ENCODE results near the gene LY6G6C. TPM values are rescaled to one million over a fixed set of nuclear protein-coding genes. Genes with fewer than 3 reads are reported as not detected.

LY6G6C gene
- polyA plus RNA-seq, 3 donors, result 0.16 TPM; not detected in 2

DNA sequence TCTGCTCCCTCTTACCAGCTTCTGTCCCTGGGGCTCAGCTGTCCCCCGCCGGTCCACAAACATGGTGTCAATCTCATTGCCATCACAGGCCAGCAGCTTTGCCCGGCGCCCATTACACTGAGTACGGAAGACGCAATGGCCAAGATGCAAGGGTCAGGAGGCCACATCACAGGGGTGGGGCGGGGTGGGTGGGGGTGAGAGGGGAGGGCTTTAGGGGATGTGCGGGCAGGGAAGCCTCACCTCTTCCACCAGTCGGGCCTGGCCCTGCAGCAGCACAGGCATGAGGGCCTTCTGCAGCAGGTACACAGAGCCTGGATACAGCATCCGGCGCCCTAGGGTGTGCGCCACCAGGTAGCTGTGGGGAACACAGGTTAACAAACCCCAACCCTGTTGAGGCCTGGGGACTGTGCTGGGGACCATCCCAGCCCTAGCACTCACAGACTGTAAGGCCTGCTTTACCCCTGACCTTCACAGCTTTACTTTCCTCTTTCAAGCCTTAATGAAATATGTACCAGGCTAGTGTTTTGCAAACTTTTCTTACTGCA lies 29.9 kb downstream of the LY6G6C start:
- no peak overlapping the region for H3K27ac ChIP-seq (ENCODE audit: low read depth, low read length)
- 95 to 96% (median 96%) methylated on average over 11 to 12 of the region's 12 CpGs for WGBS, 3 donors

DNA sequence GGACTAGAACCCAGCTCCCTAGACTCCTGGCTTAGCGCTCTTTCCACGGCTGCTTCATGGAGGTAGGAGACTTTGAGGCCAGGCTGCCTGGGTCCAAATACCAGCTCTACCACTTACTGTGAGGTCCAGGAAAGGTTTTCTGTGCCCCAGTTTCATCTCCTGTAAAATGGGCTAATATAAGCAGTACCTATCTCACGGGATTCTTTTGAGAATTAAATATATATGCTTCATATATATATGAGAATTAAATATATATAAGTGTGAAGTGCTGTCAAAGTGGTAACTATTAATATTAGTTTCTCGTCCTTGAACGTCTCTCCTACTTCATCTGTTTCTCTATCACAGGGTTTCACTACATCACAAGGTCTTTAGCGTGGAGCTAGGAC lies 30.5 kb downstream of the LY6G6C start:
- WGBS, 3 donors, result 92 to 94% (median 94%) methylated on average over 6 of the region's 6 CpGs
- H3K27ac ChIP-seq (ENCODE audit: low read depth, low read length), result no peak overlapping the region

DNA sequence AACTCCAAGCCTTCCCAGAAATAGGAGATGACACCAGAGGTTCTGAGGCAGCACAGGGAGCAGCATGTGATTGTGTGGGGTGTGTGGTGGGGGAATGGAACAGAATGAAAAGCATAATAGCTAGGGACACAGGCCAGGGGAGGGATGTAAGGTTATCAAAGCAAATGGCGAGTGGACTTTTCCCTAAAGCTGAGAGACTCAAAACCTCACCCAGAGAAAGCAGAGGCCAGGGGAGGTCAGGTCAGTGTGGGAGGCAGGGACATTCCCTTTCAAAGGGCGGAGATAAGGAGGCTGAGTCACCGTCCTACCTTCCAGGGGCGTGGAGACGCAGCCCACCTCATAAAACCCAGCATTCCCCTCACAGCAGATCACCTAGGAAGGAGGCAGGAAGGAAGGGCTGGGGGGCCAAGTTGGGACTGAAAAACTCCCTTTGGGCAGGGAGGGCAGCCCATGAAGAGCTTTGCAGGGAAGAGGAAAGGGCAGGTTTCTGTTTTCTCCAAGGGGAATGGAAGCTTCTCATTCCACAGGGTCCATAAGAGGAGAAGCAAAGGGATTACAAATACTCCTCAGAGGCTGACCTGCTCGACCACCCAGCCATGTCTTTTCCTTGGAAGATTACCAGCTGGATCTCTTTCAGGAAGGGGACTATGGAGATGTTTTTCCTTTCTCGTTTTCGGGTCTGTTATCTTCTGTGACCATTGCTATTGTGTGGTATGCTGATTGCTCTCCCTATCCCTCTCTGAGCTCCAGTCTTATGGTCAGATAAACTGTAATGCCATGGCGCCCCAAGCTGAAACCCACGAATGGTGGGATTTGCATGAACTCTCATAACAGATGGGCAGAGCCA lies 31.1 kb downstream of the LY6G6C start:
- WGBS, 3 donors, result 67 to 80% (median 72%) methylated on average over 10 of the region's 10 CpGs
- H3K27ac ChIP-seq (ENCODE audit: low read depth, low read length), result no peak overlapping the region

DNA sequence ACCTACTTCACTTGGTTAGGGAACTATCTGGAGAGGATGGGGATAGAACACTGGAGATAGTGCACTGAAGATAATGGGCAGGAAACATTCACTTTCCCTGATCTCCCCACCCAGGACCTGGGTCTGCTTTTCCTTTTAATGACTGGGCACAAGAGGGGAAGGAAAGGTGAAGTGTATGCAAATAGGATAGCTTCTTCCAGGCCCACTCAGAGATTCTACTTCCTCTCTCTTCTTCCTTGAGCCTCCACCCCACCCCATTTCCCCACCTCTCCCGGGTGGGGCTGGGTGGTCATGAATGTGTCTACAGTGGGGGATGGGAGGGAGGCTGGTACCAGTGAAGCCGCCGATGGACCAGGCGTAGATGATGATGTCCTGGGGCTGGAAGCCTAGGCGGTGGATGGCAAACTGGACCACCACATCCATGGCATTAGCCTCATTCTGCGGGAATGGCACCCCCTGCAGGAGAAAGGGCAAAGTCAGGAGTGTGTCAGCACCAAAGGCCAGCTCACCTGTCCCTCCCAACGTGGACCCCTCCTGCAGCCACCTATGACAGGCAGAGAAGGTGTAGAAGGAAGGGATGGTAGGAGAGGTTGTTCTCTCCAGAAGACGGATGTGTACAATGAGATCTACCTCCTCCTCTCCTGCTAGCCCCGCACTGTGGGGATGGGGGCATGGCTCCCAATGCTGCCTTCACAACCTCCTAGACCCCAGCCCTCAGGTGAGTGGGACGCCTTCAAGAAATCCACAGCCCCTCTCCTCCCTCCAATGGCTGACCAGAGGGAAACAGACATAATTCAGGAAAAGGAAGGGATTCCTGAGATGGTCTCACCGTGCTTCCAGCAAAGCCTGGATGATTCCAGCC lies 32.1 kb downstream of the LY6G6C start:
- no peak overlapping the region for H3K27ac ChIP-seq (ENCODE audit: low read depth, low read length)
- 76 to 84% (median 77%) methylated on average over 11 of the region's 11 CpGs for WGBS, 3 donors

- 78 to 86% (median 79%) methylated on average over 14 of the region's 14 CpGs for WGBS, 3 donors
Observed at GRCh38 chr6:31687860-31688693, 33.5 kb downstream of the LY6G6C start.

DNA sequence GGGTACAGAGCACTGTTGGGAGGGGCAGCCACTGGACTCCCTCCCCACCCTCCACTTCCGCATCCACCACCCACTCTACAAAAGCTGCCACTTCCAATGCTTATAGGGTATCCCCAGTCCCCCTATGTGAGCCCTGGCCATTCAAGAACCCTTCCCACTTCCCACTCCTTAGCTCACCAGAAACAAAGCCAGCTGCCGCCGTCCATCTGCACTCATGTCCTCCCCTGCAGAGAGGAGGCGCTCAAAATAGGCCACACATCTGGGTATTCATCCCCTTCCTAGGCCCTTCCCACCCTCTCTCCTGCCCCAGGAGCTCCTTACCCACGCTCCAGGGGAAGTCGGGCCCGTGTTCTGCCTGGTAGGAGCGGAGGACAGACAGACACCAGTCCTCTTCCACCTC lies 34.2 kb downstream of the LY6G6C start:
- WGBS, 3 donors, result 88 to 92% (median 92%) methylated on average over 8 of the region's 8 CpGs
- H3K27ac ChIP-seq (ENCODE audit: low read depth, low read length), result no peak overlapping the region

More at GRCh38 chr6:31687860-31688693, 33.5 kb downstream of the LY6G6C start:
- H3K27ac ChIP-seq (ENCODE audit: low read depth, low read length), result no peak overlapping the region

- H3K27ac ChIP-seq (ENCODE audit: low read depth, low read length), result no peak overlapping the region
- 84 to 89% (median 87%) methylated on average over 5 of the region's 5 CpGs for WGBS, 3 donors
Observed at GRCh38 chr6:31686483-31686882, 35.1 kb downstream of the LY6G6C start.

DNA sequence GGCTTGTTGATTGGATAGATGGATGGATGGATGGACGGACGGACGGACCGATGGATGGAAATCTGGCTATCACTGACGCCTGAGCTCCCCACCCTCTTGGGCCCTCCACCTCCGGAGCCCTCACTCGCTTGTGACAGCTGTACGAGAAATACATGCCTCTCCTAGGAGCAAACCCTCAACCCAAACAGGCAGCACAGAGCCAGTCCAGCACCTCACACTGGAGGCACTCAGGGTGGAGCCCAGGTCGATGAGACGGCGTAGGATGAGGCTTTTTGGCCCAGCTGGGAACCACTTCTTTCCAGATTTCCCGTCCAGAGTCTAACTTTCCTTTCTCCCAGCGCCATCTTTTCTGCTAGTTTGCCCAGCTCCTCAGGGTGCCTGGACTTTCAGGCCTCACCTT lies 38.0 kb downstream of the LY6G6C start:
- H3K27ac ChIP-seq (ENCODE audit: low read depth, low read length), result no peak overlapping the region
- WGBS, 3 donors, result 50 to 76% (median 74%) methylated on average over 13 of the region's 13 CpGs

GRCh38 chr6:31681135-31681671 lies 40.3 kb downstream of the LY6G6C start:
- H3K27ac ChIP-seq (ENCODE audit: low read depth, low read length), result no peak overlapping the region
- 0 to 1% (median 1%) methylated on average over 36 to 40 of the region's 40 CpGs for WGBS, 3 donors

DNA sequence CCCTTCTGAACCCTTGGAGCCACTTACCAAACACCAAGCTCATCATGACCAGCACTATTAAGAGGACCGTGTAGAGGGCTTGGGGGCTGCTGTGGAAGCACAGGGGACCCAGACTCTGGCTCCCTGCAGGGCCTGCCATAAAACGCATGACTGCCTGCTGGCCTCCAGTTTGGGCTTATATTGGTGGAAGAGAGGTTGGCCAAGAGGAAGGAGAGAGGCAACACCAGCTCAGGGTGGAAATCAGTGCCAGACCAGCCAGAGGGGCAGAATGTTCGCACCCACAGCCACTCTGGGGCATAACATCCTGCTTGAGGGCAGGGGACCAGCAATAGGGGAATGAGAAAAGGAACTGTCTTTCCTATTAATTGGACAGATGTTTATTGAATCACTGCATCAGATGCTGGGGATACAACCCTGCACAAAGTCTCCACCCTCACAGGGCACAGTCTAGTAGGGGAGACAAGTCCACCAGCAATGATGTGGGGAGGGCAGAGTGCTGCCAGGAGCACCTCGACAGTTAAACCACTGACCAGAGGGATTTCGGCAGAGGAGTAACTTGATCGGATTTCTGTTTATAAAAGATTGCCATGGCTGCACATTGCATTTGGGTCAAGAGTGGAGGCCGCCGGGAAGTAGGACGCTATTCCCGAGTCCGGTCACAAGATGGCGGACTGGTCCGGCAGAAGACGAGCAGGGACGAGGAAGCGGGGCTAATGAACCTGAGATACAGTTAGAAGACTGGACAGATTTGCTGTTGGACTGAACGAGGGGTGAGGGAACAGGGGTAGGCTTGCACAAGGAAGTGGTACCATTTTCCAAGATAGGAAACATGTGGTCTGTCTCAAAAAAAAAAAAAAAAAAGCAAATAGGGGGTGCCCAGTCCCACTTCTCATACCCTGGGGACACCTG lies 41.1 kb downstream of the LY6G6C start, which contains the start of gene LY6G5C:
Gene LY6G5C (minus strand): TSS at position 842 of the 909 bp plus-strand sequence. CDS start 694 bp downstream, at position 148.
- 12 to 14% (median 13%) methylated on average over 17 of the region's 17 CpGs for WGBS, 3 donors
- no peak within 1 kb of the TSS for H3K27ac ChIP-seq (ENCODE audit: low read depth, low read length)

- WGBS, 3 donors, result 73 to 75% (median 74%) methylated on average over 8 of the region's 8 CpGs
- H3K27ac ChIP-seq (ENCODE audit: low read depth, low read length), result no peak overlapping the region
Observed at GRCh38 chr6:31677955-31678354, 43.6 kb downstream of the LY6G6C start.

- WGBS, 3 donors, result 72 to 76% (median 73%) methylated on average over 6 of the region's 6 CpGs
- no peak overlapping the region for H3K27ac ChIP-seq (ENCODE audit: low read depth, low read length)
Observed at GRCh38 chr6:31676904-31677303, 44.6 kb downstream of the LY6G6C start.

- H3K27ac ChIP-seq (ENCODE audit: low read depth, low read length), result no peak overlapping the region
- WGBS, 3 donors, result 78 to 89% (median 88%) methylated on average over 4 of the region's 4 CpGs
Observed at GRCh38 chr6:31676322-31676903, 45.1 kb downstream of the LY6G6C start.

GRCh38 chr6:31669676-31670075 lies 51.9 kb downstream of the LY6G6C start, which contains the start of gene LY6G5B:
Gene LY6G5B (plus strand): TSS chr6:31669976. CDS start chr6:31670951, 975 bp downstream.
- WGBS, 3 donors, result 83 to 88% (median 84%) methylated on average over 8 of the region's 8 CpGs

More at GRCh38 chr6:31669676-31670075, 51.9 kb downstream of the LY6G6C start, which contains the start of gene LY6G5B:
- H3K27ac ChIP-seq (ENCODE audit: low read depth, low read length), result no peak within 1 kb of the TSS
